GM18861 (cell line): ENCODE data around the gene SPC24.
"Not testable (repeated sequence)": the region's sequence is repeated elsewhere in the genome, so short reads cannot be mapped to it uniquely, and the experiment has no call there.

Experiments
- ATAC-seq: cut with Tn5 transposase; IDR thresholded peaks from one replicate; pipeline ENCODE4 v1.9.1; 2021; ENCODE audit not compliant: unreplicated experiment

SPC24 gene

DNA sequence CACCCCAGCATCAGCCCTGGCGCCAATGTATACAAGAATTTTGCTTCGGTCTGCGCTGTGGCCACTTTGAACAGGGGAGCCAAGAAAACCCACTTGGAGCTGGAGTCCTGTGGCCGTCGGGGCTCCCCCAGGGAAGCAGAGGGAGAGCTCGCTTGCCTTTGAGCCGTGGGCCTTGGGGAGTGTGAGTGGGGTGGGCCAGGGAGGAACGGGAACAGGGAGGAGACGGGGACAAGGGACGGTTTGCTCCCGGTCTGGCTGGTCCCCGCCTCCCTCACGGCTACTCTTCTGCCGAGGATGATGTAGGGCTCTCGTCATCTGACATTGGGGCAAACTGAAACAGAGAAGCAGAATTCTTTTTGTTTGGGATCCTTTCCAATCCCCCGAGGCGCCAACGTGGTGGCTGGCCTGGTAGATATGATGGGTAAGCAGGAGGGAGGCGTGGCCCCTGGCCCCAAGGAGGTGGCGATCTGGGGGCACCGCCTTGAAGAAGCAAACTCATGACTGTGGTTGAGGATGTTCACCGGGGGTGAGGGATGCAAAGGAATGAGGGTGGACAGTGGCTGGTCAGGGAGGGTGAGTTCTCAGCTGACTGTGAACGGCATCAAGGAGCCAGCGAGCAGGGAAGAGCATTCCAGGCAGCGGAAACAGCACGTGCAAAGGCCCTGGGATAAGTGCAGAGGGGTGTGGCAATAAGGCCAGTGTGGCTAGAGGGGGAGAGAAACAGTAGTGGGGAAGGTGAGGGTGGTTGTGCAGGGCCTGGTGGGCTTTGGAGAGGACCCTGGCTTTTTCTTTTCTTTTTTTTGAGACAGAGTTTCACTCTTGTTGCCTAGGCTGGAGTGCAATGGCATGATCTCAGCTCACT lies 10.9 kb upstream of the SPC24 start:
- ATAC-seq: no peak

- ATAC-seq: no peak
Observed at GRCh38 chr19:11165486-11166030, 10.0 kb upstream of the SPC24 start.

GRCh38 chr19:11164879-11165406 lies 9.4 kb upstream of the SPC24 start:
- ATAC-seq: no peak

- no peak for ATAC-seq
Observed at GRCh38 chr19:11164296-11164695, 8.7 kb upstream of the SPC24 start.

- not testable (repeated sequence) for ATAC-seq
Observed at GRCh38 chr19:11160440-11160768, 4.8 kb upstream of the SPC24 start.

- ATAC-seq: no peak
Observed at GRCh38 chr19:11159598-11160439, 4.2 kb upstream of the SPC24 start.

GRCh38 chr19:11154683-11155047 lies 917 bp downstream of the SPC24 start:
- ATAC-seq: no peak

DNA sequence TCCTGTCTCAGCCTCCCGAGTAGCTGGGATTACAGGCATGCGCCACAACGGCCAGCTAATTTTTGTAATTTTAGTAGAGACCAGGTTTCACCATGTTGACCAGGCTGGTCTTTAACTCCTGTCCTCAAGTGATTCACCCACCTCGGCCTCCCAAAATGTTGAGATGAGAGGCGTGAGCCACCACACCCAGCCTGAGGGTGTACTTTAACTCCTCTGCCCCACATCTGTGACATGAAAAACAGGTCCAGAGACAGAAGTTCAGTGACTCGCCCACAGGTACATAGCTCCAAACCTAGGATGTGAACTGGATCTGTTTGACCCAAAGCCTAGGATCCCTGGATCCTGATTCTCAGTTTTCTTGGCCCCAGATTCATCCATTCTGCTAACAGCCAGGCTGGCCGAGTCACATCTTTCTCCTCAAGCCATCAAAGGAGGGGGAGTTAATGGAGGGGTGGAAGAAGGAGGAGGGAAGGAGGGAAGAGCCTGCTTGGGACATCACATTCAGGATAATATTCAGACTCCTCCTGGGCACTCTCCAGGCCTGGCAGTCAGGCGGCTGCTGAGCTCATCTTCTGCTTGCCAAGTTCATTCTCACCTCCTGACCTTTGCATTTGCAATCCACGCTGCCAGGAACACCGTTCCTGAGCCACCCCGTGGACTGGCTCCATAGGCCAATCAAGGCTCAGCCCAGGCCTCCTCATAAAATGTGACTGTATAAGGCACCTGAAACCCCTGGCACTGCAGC lies 3.1 kb downstream of the SPC24 start:
- no peak for ATAC-seq

DNA sequence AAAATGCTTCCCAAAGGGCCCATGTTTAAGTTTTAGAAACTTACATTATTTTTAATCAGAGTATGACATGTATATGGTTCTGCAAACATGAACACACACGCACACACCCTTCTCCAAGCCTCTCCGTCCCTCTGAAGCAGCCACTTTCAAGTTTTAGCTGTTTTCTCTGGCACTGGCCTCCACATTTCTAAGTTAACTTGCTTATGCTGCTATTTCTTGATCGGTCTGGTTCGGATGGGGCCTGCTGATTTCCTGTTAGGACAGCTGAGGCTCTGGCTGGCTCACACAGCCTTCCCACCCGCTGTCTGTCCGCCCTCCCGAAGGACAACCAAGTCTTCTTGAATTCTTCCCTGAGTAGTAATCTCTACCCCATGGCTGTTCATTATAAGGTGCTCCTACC lies 4.4 kb downstream of the SPC24 start:
- ATAC-seq: no peak

DNA sequence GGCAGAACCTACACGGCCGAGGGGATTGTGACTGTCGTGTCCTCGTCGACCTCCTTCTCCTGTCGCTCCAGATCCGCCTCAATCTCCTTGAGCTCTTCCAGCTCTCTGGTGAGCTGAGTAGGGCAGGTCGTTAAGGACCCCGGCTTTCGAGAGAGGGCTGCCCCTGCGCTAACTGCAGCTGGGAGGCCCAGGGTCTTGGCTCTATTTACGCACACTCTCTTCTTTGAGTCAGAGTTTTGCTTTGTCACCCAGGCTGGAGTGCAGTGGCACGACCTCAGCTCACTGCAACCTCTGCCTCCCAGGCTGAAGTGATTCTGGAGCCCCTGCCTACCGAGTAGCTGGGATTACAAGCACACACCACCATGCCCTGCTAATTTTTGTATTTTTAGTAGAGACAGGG lies 7.6 kb downstream of the SPC24 start:
- ATAC-seq: no peak

GRCh38 chr19:11145536-11145924 lies 10.1 kb downstream of the SPC24 start:
- ATAC-seq: no peak

- ATAC-seq: no peak
Observed at GRCh38 chr19:11142528-11143171, 12.9 kb downstream of the SPC24 start.

DNA sequence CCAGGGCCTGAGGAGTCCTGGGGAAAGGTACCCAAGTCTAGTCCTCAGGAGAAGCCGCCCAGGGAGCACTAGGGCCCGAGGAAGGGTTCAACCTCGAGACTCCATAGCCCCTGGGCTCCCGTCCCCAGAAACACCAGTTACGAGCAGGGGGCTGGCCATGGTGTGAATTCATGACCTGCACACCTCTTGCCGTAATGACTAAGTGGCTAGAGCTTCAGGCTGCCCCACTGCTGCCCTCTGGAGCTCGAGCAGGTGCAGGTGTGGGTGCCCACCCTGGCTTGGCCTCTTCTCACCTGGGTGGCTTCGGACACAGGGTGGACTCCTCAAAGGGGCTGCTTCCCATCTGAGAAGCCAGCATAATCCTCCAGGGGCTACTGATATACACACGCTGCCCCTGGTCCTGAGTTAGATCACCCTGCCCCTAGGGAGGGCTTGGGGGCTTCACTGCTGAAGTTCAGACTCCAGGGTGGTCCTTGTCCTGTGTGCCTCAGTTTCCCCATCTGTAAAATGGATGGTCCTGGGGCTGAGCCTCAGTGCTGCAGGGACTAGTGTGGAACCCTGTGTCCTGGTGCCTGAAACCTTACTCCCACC lies 13.6 kb downstream of the SPC24 start:
- ATAC-seq: no peak

- no peak for ATAC-seq
Observed at GRCh38 chr19:11140896-11141295, 14.7 kb downstream of the SPC24 start.

DNA sequence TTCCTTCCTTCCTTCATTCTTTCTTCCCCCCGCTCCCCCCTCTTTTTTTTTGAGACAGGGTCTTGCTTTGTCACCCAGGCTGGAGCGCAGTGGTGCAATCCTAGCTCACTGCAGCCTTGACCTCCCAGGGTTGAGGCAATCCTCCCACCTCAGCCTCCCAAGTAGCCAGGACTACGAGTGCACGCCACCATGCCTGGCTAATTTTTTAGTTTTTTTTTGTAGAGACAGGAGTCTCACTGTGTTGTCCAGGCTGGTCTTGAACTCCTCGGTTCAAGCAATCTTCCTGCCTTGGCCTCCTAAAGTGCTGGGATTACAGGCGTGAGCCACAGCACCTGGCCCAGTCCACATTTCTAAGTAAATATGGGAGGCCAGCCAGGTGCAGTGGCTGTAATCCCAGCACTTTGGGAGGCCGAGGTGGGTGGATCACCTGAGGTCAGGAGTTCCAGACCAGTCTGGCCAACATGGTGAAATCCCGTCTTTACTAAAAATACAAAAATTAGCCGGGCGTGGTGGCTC lies 15.5 kb downstream of the SPC24 start:
- not testable (repeated sequence) for ATAC-seq

- no peak for ATAC-seq
Observed at GRCh38 chr19:11138601-11139300, 16.8 kb downstream of the SPC24 start.

DNA sequence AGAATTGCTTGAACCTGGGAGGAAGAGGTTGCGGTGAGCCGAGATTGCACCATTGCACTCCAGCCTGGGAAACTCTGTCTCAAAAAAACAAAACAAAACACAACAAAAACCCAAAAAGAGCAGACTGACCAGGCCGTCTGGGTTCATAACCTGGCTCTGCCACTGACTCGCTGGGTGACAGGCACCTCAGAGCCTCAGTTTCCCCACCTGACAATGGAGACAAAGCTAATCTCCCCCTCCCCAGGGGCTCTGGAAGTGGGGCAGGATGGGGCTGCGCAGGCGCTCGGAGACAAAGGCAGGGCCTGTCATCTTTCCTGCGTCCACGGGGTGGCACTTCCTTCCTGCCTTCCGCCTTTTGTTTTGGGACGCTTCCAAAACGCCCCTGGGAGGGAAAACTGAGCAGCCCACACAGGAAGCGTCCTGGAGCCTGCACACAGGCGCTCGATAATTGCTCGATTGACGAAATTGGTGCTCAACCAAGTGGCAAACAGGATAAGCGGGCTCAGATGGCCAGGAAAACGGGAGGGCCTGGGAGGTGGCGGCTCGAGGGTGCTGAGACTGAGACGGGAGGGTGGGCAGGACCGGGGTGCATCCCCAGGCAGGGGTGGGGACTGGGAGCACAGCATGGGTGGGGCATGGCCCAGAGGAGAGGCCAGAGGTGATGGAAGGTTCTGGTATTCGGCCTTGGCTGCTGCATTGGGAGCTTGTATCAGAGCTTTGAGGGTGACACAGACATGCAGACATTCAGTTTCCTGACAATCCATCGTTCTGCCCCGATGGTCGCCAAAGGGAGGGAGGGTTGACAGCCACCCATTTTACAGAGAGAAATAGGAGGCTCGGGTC lies 17.8 kb downstream of the SPC24 start:
- no peak for ATAC-seq

DNA sequence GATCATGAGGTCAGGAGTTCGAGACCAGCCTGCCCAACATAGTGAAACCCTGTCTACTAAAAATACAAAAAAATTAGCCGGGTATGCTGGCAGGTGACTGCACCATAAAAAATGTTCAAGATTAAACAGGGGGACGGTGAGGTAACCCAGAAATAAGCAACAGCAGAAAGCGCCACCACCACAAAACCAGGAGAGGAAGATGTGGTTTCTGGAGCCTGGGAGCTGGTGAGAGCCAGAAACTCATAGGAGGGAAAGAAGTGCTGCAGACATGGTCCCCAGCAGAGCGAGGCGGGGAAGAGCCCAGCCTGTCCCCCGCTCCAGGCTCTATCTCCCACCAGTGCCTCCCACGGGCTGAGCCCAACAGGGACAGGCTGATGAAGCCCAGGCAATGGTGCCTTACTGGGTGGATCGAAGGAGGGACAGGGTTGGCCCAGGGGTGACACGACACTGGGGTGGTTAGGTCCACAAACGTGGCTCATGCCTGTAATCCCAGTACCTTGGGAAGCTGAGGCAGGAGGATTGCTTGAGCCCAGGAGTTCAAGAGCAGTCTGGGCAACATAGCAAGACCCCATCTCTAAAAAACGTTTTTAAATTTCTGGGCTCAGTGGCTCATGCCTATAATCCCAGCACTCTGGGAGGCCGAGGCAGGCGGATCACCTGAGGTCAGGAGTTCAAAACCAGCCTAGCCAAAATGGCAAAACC lies 19.0 kb downstream of the SPC24 start:
- no peak for ATAC-seq
